ELR (cell line): ENCODE data around the gene TAPBP.

Source experiments
- DNase-seq: peaks from one replicate; pipeline ENCODE4 v3.0.0-alpha.2; 2015; ENCODE audit warnings: low read depth

The TAPBP gene

DNA sequence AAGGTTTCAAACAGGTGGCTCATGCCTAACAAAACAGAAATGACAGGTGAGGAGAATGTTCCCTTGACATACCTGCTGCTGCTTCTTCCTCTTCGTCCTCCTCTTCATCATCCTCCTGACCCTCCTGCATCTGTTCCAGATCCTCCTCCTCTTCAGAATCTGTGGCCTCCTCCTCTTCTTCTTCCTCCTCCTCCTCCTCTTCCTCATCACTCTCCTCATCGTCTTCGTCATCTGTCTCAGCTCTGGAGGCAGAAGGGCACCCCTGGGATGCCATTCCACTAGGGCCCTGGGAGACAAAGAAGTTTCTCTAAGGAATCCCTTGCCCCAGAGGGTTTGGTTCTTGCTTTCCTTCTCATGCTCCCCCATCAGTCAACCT, 6.0 kb upstream of the TAPBP start:
- no peak for DNase-seq

DNA sequence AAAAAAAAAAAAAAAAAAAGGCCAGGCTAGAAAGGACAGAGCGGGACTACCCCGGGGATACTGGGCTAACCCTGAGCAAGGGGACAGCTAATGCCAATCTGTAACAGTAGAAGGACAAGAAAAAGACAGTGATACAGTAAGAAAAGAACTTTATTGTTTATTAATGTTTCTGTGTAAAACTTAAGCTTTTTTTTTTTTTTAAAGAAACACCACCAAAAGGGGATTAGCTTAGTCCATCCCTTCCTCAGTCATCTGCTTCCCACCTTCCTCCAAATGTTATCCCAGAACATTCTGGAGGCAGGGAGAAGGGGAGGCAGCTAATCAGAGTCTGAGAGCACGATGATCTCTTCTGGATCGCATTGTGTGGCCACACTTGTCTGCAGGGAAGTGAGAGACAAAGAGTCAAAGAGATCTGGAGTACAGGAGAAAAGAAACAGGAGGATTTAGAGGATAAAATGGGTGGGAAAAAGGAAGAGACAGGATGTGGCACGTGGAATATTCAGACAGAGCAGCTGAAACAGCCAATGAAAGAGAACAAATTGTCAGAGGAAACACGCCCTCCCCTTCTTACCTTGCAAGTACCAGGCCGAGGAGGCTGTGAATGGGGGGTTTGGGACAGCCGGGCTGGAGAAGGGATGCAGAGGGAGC, 4.7 kb upstream of the TAPBP start:
- no peak for DNase-seq

DNA sequence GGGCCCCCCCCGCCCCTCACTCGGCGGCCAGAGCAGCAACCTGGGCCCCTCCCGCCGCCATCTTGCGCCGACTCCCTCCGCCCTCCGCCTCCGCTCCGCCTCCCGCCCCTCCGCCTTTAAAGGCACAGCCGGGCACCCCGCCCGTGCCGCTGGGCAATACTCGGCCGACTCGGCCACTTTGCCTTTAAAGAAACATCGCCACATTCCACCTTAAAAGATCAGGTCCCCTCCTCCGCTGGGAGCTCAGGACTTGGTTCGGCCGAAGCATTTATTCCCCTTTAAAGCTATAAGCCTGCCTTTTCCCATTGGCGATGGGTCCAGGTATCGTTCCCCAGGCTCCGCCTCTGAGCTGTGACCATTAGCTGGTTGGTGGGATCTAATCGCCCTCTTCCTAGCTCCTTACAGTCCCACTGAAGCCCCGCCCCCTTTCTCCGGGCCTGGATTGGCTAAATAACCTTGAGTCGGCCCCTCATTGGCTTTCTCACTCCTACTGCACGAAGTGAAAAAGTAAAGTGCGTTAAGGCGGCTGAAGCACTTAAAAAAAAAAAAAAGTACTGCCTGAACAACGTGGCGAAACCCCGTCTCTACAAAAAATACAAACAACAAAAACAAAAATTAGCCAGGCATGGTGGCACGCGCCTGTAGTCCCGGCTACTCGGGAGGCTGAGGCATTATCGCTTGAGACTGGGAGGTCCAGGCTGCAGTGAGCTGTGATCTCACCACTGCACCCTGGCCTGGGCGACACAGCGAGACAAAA, 4.0 kb upstream of the TAPBP start, which contains the start of gene ZBTB22:
Gene ZBTB22, minus strand, starts transcription at position 76 of the 757 bp plus-strand sequence. CDS start 828 bp downstream, outside the sequence.
- DNase-seq, result peak; percentile 100

DNA sequence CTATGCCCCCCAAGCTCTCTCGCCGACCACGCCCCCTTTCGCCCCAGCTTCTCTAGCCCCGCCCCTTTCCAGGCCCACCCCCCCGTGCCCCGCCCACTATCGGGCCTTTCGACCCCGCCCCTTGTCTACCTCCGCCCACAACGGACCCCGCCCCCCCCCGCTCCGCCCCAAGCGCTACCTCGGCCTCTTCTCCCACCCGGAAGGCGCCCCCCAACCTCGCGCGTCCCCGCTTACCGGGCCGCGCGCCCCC, 3.5 kb upstream of the TAPBP start:
- DNase-seq, result no peak

DNA sequence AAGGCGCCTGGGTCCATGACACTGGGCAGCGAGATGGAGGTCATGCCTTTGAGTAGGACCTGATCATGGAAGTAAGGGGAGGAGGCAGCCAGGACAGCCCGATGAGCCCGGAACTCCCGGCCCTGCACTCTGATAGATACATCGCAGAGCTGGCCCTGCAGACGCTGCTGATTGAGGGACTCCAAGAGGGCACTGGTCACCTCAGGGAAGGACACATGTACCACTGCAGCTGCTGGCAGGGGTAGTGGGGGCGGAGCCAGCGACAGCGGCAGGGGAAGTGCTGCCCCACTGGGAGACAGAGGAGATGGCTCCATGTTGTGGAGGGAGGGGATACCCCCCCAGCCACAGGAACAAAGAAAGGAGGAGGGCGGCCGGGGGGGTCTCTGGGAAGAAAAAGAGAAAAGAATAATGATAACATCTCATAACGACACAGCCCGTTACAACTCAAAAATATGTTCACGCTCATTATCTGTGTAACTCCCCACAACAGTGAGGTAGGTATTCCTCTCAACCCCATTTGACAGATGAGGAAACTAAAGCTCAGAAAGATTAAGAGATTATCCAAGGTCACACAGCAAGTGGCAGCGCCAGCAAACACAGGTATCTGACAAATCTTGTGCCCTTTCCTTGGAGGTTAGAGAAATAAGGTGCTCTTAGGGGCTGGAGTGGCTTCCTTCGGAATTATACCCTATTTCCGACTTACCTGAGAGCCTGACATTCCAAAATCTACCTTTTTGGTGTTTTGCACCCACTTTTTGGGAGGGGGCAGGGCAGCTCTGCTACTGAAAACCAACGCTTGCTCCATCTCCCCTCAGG, 2.9 kb upstream of the TAPBP start:
- no peak for DNase-seq

DNA sequence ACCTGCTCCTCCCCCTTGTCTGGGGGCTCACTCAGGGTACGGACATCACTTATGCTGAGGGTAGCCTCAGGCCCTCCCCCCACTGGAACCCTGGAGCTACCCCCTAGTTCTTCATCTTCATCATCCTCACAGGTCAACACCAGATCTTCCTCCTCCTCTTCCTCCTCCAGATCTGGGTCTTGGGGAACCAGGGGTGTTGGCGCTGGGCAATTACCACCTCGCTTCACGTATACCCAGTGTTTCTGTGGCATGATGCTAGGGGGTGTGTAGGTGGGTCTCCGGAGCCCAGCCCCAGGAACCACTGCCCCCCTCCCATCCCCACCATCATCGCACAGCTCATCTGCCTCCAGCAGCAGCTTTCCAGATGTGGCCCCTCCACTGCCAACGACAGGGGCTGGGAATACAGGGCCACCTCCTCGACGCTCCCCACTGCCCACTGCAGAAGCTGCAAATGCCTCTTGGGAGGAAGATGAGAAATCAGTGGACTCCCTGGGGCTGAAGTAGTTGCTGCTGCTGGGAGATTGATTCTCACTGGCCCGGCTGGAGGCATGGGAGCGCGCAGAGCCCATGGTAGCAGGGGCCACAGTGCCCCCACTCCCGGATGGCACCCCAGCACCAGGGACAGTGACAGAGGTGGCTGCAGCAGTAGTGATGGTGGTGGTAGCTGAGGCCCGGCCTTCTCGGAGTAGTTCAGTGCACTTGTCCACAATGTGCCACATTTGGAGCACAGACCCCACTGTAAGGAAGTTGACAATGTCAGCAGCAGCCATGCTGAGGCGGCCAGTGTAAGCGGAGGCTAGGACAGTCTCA, 2.1 kb upstream of the TAPBP start:
- no peak for DNase-seq

DNA sequence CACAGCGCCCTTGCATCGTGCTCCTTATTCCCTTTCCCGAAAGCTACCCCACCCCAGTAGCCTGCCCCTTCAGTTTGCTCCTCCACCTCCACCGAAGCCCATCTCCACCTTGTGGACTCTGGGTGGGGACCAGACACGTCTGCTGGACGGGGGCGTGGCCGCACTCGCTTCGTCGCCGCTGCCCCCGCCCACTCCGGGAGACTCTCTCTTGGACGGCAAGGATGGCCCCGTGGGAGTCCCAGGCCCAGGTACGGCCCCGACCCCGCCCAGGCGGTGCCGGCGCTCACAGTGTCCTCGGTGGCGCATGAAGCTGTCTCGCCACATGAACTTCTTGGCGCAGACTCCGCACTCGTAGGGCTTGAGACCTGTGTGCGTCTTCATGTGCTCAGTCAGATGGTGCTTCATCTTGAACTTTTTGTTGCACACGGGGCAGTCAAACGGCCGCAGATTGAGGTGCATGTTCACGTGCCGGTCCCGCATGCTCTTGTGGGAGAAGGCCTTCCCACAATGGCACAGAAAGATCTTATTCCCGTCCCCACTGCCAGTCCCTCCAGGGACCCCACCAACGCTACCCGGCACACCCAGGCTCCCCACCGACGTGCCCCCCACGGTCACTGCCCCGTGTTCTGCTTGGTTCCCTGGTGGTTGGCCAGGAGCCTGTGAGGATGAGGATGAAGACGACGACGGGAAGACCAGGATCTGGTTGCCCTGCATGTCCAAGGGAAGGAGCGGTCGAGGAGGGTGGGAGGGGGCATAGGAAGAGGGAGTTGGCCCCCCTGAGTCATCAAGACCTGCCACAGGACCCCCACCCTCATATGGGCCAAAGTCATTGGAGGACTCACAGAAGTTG, 1.3 kb upstream of the TAPBP start:
- peak; percentile 33 for DNase-seq

DNA sequence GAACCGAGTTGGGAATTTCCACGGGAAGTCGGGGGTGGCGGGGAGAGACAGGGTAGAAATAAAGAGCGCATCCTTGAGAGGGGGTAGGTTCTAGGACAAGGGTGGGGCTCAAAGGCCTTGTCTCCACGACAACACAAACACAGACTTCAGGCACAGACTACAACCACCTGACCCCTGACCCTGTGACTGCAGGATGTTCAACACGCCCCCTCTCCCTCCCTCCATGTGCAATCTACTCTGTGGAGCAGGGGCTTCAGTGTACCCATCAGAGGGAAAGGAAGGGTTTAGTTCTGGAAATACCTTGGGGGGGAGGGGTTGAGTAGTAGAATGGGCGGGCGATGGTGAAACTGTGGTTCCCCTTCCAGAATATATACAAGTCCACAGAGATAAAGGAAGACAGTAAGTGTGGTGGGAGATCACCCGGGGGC, 651 bp upstream of the TAPBP start:
- peak; percentile 84 for DNase-seq

DNA sequence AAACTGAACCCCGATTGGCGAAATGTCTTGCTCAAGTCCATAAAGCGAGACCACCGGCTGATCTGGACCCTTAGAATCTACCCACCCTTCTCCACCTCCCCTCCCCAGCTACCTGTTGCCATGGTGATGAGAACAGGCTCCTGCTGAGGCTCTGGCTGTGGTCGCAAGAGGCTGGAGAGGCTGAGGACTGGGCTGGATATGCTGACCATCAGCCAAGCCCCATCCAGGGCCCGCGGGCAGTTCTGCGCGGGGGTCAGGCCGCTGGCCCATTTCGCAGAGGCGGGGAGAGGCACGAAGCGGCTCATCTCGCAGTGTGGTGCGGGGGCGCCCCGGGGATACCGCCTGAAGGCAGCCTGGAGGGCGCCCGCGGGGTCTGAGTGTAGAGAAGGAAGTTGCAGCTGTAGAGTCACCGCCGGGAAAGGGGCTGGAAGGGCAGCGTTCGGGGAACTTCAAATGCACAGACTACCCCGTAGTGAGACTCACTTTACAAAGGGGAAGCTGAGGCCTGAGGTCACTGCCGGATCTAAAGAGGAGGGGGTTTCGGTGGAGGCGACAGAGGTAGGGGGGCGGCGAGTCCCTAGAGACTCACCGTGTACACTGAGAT, 671 bp downstream of the TAPBP start:
- peak; percentile 70 for DNase-seq

DNA sequence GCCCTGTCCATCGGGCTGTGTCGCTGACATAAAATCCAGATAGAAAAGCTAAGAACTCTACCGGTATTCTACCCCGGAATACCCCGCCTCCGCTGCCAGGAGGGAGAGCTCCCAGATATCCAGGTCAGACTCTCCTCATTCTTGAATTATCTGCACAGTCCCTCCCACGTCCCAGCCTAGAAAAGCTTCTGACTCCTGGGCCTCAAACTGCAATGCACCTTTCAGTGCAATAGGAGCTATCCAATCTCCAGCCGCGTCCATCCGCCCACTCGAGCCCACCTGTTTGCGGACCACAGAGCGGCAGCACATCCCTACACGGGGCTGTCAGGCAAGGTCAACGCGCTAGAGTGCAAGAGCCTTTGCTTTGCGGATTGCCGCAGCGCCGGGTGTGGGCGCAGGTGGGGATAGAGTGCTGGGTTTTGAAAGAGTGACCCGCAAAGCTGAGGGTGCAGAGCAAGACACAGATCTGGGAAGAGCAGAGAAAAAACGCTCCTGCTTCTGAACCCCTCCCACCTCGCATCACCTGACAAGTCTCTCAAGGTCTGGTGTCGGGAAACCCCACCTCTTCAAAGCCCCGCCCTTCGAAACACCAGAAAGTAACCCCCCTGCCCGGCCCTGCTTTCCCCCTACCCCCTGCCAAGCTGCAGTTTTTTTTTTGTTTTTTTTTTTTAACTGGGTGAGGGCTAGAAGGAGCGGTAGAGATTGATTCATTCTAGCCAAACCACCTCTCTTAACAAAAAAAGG, 1.3 kb downstream of the TAPBP start:
- DNase-seq, result peak; percentile 81

DNA sequence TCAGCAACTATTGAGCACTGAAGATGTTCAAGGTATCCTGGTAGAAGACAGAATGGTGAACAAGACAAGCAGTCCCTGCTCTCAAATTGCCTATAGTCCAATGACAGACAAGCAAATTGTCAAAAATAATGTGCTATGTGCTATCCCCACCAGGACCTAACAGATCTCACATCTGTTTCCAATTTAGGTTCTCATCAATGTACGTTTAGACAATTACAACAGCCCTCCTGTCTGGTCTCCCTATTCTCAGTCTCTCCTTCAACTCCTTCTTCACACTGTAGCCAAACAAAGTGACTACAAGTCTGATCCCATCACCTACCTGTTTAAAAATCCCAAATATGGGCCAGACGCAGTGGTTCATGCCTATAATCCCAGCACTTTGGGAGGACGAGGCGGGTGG, 7.5 kb downstream of the TAPBP start:
- no peak for DNase-seq

DNA sequence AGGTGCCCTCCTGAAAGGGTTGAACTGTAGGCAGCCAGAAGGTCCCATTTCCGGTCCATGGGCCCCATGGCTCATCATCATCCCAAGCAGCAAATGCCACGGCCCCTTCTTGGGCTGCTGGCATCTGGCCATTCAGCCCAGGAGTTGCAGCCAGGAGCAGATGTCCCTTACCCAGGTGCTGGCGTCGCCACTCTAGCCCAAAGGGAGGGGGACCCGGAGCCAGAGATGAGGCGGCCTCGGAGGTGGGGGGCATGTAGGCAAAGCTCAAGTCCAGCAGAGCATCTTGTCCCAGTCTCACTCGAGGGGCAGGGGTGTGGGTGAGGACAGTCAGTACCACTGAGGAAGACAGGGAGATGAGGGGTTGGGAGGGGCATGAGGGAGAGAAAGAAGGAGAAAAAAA, 8.8 kb downstream of the TAPBP start:
- DNase-seq, result no peak

DNA sequence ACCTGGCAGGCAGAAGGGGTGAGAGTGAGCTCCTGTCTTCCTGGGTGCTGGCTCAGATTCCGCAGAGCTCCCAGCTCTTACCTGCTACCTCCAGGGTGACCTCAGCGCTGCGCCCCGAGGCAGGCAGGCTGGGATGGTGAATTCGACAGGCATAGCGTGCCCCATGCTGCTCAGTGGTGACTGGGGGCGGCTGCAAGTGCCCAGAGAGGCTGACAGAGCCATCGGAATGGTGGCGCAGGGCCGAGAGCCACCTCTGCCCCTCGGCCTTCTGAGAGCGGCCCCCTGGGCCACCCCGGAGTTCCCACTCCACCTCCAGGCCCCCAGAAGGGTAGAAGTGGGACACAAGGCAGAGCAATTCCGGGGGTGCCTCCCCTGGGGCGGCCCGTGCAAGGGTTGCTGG, 9.7 kb downstream of the TAPBP start:
- no peak for DNase-seq

DNA sequence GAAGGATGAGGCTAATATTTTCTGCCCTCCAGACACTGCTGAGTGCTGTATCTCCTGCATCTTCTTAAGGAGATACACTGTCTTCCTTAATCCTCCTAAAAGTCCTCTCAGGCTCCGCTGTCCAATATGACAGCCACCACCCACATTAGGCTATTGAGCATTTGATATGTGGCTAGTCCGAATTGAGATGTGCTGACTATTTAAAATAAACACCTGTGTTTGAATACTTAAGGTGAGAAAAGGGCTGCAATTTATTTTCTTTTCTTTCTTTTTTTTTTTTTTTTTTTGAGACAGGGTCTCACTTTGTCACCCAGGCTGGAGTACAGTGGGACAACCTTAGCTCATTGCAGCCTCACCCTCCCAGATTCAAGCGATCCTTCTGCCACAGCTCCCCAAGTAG, 12.0 kb downstream of the TAPBP start:
- DNase-seq, result no peak

DNA sequence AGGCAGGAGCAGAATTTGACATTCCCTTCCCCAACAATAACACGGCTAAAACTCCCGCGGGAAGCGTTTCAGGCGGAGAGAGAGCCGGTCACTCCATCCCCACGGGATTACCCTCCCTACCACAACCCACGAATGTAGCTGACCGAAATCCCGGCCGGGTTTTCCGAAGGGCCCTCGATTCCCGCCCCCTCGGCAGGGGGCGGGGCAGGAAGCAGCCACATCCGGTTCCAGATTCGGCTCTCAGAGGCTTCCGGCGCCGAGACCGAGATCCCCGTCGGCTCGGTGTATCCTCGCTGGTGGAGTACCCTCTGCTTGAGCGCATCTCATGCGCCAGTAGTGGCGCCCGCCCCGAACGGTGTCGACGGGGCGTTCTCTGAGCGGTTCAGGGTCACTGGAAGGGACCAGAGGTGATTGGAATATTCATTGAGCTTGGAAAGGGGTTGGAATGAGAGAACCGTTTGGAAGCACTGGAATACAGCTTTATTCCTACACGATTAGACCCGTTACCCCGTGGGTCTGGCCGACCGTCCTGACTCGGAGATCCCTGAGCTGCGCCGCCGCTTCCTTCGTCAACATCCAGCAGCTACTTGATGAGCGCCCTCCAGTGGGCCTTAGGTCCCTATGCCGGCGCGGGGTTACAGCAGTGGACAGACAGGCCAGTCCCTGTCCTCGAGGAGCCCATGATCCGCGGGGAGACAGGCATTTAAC, 14.5 kb downstream of the TAPBP start:
- DNase-seq, result peak; percentile 96

DNA sequence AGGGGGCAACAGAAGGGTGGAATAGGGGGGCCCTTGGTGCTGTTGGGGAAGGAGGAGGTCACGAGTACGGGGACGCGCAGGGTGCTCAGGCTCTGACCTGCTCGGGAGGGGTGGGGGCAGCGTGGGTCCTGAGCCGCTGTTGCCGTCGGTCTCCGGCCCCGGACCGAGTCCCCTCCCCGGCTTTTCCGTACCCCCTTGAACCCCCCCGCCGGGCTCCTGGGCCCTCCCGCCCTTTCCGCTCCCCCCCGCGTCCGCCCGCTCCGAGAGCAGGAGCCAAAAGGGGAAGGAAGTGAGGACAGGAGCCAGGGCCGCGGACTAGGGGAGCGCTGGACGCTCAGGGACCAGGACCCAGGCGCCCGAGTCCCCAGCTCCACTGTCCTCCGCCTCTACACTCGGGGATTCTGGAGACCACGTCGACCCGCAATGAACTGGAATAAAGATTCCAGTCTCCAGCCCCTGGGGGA, 15.1 kb downstream of the TAPBP start, which contains the start of gene RGL2:
Gene RGL2, minus strand, starts transcription at position 170 of the 464 bp plus-strand sequence. CDS start 332 bp downstream, outside the sequence.
- peak; percentile 68 for DNase-seq

DNA sequence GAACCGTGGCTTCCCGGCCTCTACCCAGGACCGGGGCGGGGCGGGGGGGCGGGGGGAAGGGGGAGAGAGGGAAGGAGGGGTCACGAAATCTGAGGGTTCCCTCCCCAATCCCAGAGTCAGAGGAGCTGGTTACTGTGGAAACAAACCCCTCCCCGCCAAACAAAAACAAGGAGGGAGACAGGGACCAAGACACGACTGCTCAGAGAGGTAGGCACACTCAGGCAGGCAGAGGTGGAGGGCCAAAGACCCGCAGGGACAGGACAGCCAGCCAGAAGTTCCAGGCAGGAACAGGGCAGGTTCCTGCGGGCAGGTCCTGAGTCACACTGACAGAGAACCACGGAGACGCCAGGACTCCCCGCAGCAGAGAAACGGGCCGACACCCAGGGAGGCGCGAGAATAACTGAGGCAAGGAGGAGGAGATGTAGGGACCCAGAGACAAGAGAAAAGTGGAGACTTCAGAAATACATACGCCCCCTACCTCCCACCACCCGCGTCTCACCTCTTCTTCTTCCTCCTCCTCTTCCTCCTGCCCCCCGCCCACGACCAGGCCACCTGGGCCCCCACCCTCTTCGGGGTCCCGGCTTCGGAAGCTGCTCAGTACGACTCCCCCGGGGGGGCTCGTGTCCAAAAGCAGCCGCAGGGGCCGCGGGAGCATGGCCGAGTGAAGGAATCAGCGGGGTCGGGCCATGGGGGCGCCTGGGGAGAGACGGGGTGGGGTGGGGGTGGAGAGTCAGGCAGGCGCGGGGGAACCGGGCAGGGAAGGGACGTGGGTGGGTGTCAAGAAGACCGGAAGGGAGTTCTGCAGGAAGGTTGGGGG, 15.7 kb downstream of the TAPBP start:
- DNase-seq, result peak; percentile 87

DNA sequence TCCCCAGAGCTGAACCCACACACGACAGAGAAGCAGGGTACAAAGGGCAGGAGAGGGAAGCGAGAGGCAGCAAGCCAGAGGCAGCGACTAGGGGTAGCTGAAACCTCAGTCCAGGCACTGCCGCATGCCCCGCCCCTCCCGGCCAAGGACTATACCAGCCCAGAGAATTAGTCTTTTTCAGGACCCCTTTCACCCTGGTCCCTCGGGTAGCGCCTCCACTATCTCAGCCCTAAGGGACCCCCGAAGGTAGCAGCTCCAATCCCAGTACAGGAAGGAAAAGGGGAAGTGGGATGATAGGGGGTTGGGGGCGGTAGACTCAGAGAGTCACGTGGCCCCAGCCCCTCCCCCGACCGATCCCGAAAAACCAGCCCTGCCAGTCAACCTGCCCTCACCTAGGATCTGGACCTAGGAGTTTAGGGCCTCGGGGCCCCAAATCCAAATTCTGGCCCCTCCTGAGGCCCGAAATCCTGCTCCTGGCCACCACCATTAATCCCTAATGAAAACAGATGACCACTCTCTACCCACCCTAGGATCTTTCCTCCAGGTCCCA, 16.4 kb downstream of the TAPBP start:
- DNase-seq, result no peak
